Superior temporal gyrus (tissue), 1 donor: ENCODE results near the gene BEGAIN.
A peak's percentile ranks its signal among the peaks of the same experiment; 100 is the strongest.

Experiments used
- DNase-seq: peaks from one replicate; pipeline ENCODE4 v3.0.0-alpha.2; 2016; ENCODE audit errors: extremely low spot score

The BEGAIN gene

GRCh38 chr14:100601064-100601463 is 13.8 kb upstream of the BEGAIN start:
- no peak for DNase-seq

- DNase-seq, result no peak
Observed at GRCh38 chr14:100599981-100600380, 12.8 kb upstream of the BEGAIN start.

- DNase-seq, result no peak
Observed at GRCh38 chr14:100594625-100594951, 7.4 kb upstream of the BEGAIN start.

GRCh38 chr14:100593751-100594624 is 6.8 kb upstream of the BEGAIN start:
- DNase-seq, result no peak

- DNase-seq, result no peak
Observed at GRCh38 chr14:100592972-100593371, 5.8 kb upstream of the BEGAIN start.

GRCh38 chr14:100592461-100592891 is 5.3 kb upstream of the BEGAIN start:
- DNase-seq, result no peak

- DNase-seq, result no peak
Observed at GRCh38 chr14:100591453-100592371, 4.5 kb upstream of the BEGAIN start.

- DNase-seq, result no peak
Observed at GRCh38 chr14:100590726-100591452, 3.7 kb upstream of the BEGAIN start.

- no peak for DNase-seq
Observed at GRCh38 chr14:100589760-100590469, 2.7 kb upstream of the BEGAIN start.

- no peak for DNase-seq
Observed at GRCh38 chr14:100589071-100589759, 2.0 kb upstream of the BEGAIN start.

GRCh38 chr14:100588671-100589070 is 1.5 kb upstream of the BEGAIN start:
- DNase-seq, result peak; percentile 29

GRCh38 chr14:100587763-100588411 is 670 bp upstream of the BEGAIN start:
- no peak for DNase-seq

GRCh38 chr14:100586403-100587085 is 673 bp downstream of the BEGAIN start:
- DNase-seq, result peak; percentile 15

GRCh38 chr14:100586153-100586402 is 1.1 kb downstream of the BEGAIN start:
- DNase-seq, result no peak

- no peak for DNase-seq
Observed at GRCh38 chr14:100585448-100586152, 1.6 kb downstream of the BEGAIN start.

- no peak for DNase-seq
Observed at GRCh38 chr14:100584056-100585031, 2.9 kb downstream of the BEGAIN start.

GRCh38 chr14:100583245-100583644 is 4.0 kb downstream of the BEGAIN start:
- no peak for DNase-seq
